Testis (tissue), 3 donors: ENCODE results near the gene MS4A6A. TPM values are rescaled to one million over a fixed set of nuclear protein-coding genes. Genes with fewer than 3 reads are reported as not detected.

Experiments
- DNase-seq: peaks from one replicate; pipeline ENCODE4 v3.0.0-alpha.2; 2019
- H3K27ac ChIP-seq, 2 donors: fragments of 200-600 bp; sonication (generic); one replicate each; pipeline ENCODE4 v1.5.1; 2019
- H3K27me3 ChIP-seq: fragments of 200-600 bp; sonication (generic); one replicate; pipeline ENCODE4 v1.5.1; 2019
- H3K36me3 ChIP-seq: fragments of 200-600 bp; sonication (generic); one replicate; pipeline ENCODE4 v1.5.1; 2017; ENCODE audit warnings: low read depth; ENCODE audit errors: missing control alignments
- H3K4me1 ChIP-seq: fragments of 200-600 bp; sonication (generic); one replicate; pipeline ENCODE4 v1.5.1; 2019
- H3K4me3 ChIP-seq, 2 donors: fragments of 200-600 bp; sonication (generic); one replicate each; pipeline ENCODE4 v1.5.1; 2017 to 2019
- H3K9me3 ChIP-seq: fragments of 200-600 bp; sonication (generic); one replicate; pipeline ENCODE4 v1.5.1; 2017
- CTCF ChIP-seq, 3 experiments: fragments of 450-650 bp in 2 of 3; fragments of 200-600 bp in 1 of 3; sonication (generic) in 1 of 3; IDR thresholded peaks; one replicate each; pipeline ENCODE4 v1.5.1; 2016 to 2019; ENCODE audit warnings: antibody characterized with exemption in 3 of 3, mild to moderate bottlenecking in 2 of 3, moderate library complexity in 1 of 3
- POLR2A ChIP-seq: fragments of 450-650 bp; IDR thresholded peaks from one replicate; pipeline ENCODE4 v1.6.1; 2017; ENCODE audit warnings: antibody characterized with exemption, mild to moderate bottlenecking, moderate library complexity
- WGBS, 2 donors: methylation state at CpG; one replicate each; pipeline ENCODE4 v1.1.5; 2018; 5-methylcytosine and 5-hydroxymethylcytosine counted together
- intact Hi-C: fragments of 100-400 bp; cut with DNase I; formaldehyde crosslinking; loops from one replicate; pipeline ENCODE4 v1.15.1; 2023; ENCODE audit warnings: low total_unique reads
- polyA plus RNA-seq: library from polyadenylated mRNA; stranded (reverse); fragments of 350-450 nt; fragmentation: Illumina TruSeq; extraction: RNeasy Lipid Tissue Mini Kit (QIAGEN cat#74804); gene quantifications from one replicate; pipeline ENCODE4 v1.2.3, GENCODE V29; 2014; ENCODE audit warnings: low read depth, low replicate concordance; ENCODE audit not compliant: insufficient read depth
- total RNA-seq, 2 donors: library from RNA; depleted of rRNA; stranded (reverse); fragments of >200 nt; gene quantifications; one replicate each; pipeline ENCODE4 v1.2.3, GENCODE V29; 2016

The MS4A6A gene
- total and polyA plus RNA-seq, 3 donors from 2014 or later: 6.1 to 49.5 (median 21.6) TPM

DNA sequence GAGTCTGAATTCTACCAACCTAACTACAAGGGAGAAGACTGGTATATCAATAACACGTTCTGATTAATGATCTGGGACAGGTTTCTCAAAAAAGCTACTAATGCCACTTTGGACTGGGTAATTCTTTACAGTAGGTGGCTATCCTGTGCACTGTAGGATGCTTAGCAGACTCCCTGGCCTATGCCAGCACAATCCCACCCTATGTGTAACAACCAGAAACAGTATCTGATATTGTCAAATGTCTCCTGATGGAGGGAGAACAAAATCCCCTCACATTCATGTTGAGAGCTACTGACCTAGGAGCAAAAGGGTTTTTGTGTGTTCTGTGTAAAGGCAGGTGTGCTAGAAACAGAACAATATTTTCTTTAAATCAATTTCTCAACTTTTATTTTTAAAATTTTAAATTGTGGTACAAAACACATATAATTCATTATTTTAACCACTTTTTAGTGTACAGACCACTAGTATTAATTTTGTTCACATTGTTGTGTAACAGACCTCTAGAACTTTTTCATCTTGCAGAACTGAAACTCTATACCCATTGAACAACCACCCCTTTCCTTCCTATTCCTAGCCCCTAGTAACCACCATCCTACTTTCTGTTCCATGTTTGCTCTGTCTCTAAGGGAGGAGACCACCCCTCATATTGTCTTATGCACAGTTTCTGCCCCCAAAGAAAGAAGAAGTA, 2.1 kb upstream of the MS4A6A start:
- DNase-seq: no peak
- Histone ChIP-seq H3K4me3 (no peak overlapping the region), H3K9me3 (no peaks in the 10 kb centered on the region), H3K4me1 (no peaks in the 10 kb centered on the region), H3K27ac (no peak overlapping the region), H3K27me3 (no peaks in the 10 kb centered on the region), H3K36me3 (no peaks in the 10 kb centered on the region)
- intact Hi-C loops: no loop called here
- WGBS, 2 donors: 77 to 88% methylated on average over 1 of the region's 1 CpG
- no peak for TF ChIP-seq CTCF (IDR thresholded peaks at IDR 0.05)
- TF ChIP-seq POLR2A: no peak

GRCh38 chr11:60183591-60184205, 815 bp upstream of the MS4A6A start:
- no peak for DNase-seq
- H3K27ac ChIP-seq: no peak overlapping the region
- no peaks in the 10 kb centered on the region for H3K9me3 ChIP-seq
- H3K36me3 ChIP-seq: no peaks in the 10 kb centered on the region
- H3K4me3 ChIP-seq: no peak overlapping the region
- no peaks in the 10 kb centered on the region for H3K27me3 ChIP-seq
- intact Hi-C loops: no loop called here
- no peak for TF ChIP-seq POLR2A
- no peak for TF ChIP-seq CTCF (IDR thresholded peaks at IDR 0.05)
- WGBS, 2 donors: 67 to 82% methylated on average over 2 of the region's 2 CpGs
- no peaks in the 10 kb centered on the region for H3K4me1 ChIP-seq

- TF ChIP-seq POLR2A (no peak), CTCF (IDR thresholded peaks at IDR 0.05) (no peak)
- WGBS, 2 donors: 92 to 98% methylated on average over 5 of the region's 5 CpGs
- H3K9me3 ChIP-seq: no peaks in the 10 kb centered on the region
- no peaks in the 10 kb centered on the region for H3K27me3 ChIP-seq
- H3K4me3 ChIP-seq: no peak overlapping the region
- DNase-seq: no peak
- H3K4me1 ChIP-seq: no peaks in the 10 kb centered on the region
- intact Hi-C loops: no loop called here
- H3K27ac ChIP-seq: no peak overlapping the region
- H3K36me3 ChIP-seq: no peaks in the 10 kb centered on the region
Measured at GRCh38 chr11:60175860-60176275, 7.0 kb downstream of the MS4A6A start.

DNA sequence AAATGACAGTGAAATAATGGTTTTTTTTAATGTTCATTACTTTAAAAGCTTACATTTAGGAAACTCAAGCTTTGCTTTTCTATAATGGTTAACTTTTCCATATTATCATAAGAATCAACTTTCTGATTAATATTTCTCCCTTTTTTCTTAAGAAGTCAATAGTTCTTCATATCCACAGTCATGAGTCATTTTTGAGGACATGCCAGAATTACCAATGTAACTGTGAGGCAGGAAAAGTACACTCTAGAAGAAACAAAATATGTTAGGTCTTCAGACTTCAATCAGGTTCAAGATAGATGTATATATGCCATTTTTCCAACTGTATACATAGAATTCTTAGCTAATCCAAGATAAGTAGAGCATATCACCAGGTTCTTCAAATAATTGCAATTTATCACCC, 10.9 kb downstream of the MS4A6A start:
- no peaks in the 10 kb centered on the region for H3K4me1 ChIP-seq
- intact Hi-C loops: no loop called here
- H3K4me3 ChIP-seq: no peak overlapping the region
- no peaks in the 10 kb centered on the region for H3K27me3 ChIP-seq
- H3K36me3 ChIP-seq: no peaks in the 10 kb centered on the region
- H3K27ac ChIP-seq: no peak overlapping the region
- DNase-seq: no peak
- TF ChIP-seq POLR2A (no peak), CTCF (IDR thresholded peaks at IDR 0.05) (no peak)
- no peaks in the 10 kb centered on the region for H3K9me3 ChIP-seq

- Histone ChIP-seq H3K27me3 (no peaks in the 10 kb centered on the region), H3K36me3 (no peaks in the 10 kb centered on the region), H3K27ac (no peak overlapping the region), H3K4me3 (no peak overlapping the region), H3K9me3 (no peaks in the 10 kb centered on the region), H3K4me1 (no peaks in the 10 kb centered on the region)
- TF ChIP-seq POLR2A: no peak
- TF ChIP-seq CTCF (IDR thresholded peaks at IDR 0.05): no peak
- 94 to 100% methylated on average over 1 of the region's 1 CpG for WGBS, 2 donors
- intact Hi-C loops: no loop called here
- no peak for DNase-seq
Measured at GRCh38 chr11:60170566-60170965, 12.3 kb downstream of the MS4A6A start.
